Measurements from ENCODE around the gene TMEM63A. TPM values are rescaled to one million over a fixed set of nuclear protein-coding genes. Genes with fewer than 3 reads are reported as not detected.

Gene TMEM63A
- total and polyA plus RNA-seq, 2 of the 13 experiments (the other 11 are each of a cell fraction or from before 2014, with no cell fraction given): 23.9 to 53.3 TPM

- no peak for TF ChIP-seq SNAPC5 (CRISPR knock-in tag; IDR thresholded peaks at IDR 0.05; ENCODE audit: borderline replicate concordance)
- peak; percentile 41; the same call in 1 of the 2 replicates for TF ChIP-seq ARID5B (CRISPR knock-in tag; IDR thresholded peaks at IDR 0.05)
- no peak for TF ChIP-seq ZBTB4 (CRISPR knock-in tag; IDR thresholded peaks at IDR 0.05; ENCODE audit: borderline replicate concordance)
- TF ChIP-seq SP4 (CRISPR knock-in tag; IDR thresholded peaks at IDR 0.05): no peak
- no peak for TF ChIP-seq ZNF180 (CRISPR knock-in tag; IDR thresholded peaks at IDR 0.05; ENCODE audit: borderline replicate concordance, low read depth)
- no peak for TF ChIP-seq GTF3A (CRISPR knock-in tag; conservative IDR thresholded peaks at IDR 0.05)
- TF ChIP-seq ZNF687 (CRISPR knock-in tag; IDR thresholded peaks at IDR 0.05): peak; percentile 87
- no peak for TF ChIP-seq SIX1 (CRISPR knock-in tag; IDR thresholded peaks at IDR 0.05; ENCODE audit: borderline replicate concordance)
- TF ChIP-seq HHEX (CRISPR knock-in tag; IDR thresholded peaks at IDR 0.05): no peak
- TF ChIP-seq ZNF570 (CRISPR knock-in tag; IDR thresholded peaks at IDR 0.05; ENCODE audit: borderline replicate concordance): no peak
- no peak for TF ChIP-seq MIXL1 (CRISPR knock-in tag; IDR thresholded peaks at IDR 0.05)
- TF ChIP-seq BRCA1 (CRISPR knock-in tag; IDR thresholded peaks at IDR 0.05): 0 out of 2 replicates have a peak, but pooled peaks have one; percentile 52
- TF ChIP-seq ZNF710 (CRISPR knock-in tag; IDR thresholded peaks at IDR 0.05; ENCODE audit: borderline replicate concordance): peak; percentile 60; the same call in 1 of the 2 replicates
- no peak for TF ChIP-seq ZNF33A (CRISPR knock-in tag; IDR thresholded peaks at IDR 0.05; ENCODE audit: borderline replicate concordance)
Observed at GRCh38 chr1:225911191-225912130, 29.3 kb upstream of the TMEM63A start (continued).

Data from HepG2 (cell line).